Epithelial cell of esophagus (primary cell): Measurements from ENCODE around the gene SMIM36.
"Not testable (repeated sequence)": the region's sequence is repeated elsewhere in the genome, so short reads cannot be mapped to it uniquely, and the experiment has no call there.

Experiments
- DNase-seq: peaks from one replicate; pipeline ENCODE4 v3.0.0; 2010; ENCODE audit warnings: low read depth
- H3K4me3 ChIP-seq: 2 replicates; pipeline ENCODE4 v1.5.1; 2011; ENCODE audit warnings: mild to moderate bottlenecking, low read length, control low read depth
- TF ChIP-seq, protein P1 (sequence below): IDR thresholded peaks from 2 replicates; pipeline ENCODE4 v1.5.1; 2011; ENCODE audit warnings: low read depth, mild to moderate bottlenecking, low read length, control low read depth, inconsistent platforms; ENCODE audit not compliant: insufficient read depth; ENCODE audit errors: missing control alignments

The SMIM36 gene

DNA sequence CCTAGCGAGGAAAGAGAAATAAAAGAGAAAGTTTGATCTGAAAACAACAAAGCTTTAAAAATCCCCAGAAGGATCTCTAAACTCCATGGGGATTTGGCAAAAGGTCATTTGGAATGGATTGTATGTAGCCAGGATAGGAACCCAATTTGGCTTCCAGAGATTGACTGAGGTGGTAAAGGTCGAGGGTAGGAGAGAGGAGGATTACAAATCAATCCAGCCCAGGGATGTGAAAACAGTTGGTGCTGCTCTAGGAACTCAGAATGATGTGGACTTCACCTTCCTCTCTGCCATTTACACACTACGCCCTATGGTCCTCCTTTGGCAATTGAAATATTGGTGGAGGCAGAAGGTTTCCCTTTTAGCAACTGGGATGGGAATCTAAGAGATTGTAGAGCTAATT lies 18.8 kb upstream of the SMIM36 start:
- no peak for DNase-seq
- TF ChIP-seq, protein P1, sequence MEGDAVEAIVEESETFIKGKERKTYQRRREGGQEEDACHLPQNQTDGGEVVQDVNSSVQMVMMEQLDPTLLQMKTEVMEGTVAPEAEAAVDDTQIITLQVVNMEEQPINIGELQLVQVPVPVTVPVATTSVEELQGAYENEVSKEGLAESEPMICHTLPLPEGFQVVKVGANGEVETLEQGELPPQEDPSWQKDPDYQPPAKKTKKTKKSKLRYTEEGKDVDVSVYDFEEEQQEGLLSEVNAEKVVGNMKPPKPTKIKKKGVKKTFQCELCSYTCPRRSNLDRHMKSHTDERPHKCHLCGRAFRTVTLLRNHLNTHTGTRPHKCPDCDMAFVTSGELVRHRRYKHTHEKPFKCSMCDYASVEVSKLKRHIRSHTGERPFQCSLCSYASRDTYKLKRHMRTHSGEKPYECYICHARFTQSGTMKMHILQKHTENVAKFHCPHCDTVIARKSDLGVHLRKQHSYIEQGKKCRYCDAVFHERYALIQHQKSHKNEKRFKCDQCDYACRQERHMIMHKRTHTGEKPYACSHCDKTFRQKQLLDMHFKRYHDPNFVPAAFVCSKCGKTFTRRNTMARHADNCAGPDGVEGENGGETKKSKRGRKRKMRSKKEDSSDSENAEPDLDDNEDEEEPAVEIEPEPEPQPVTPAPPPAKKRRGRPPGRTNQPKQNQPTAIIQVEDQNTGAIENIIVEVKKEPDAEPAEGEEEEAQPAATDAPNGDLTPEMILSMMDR = no peak
- no peak overlapping the region for H3K4me3 ChIP-seq

DNA sequence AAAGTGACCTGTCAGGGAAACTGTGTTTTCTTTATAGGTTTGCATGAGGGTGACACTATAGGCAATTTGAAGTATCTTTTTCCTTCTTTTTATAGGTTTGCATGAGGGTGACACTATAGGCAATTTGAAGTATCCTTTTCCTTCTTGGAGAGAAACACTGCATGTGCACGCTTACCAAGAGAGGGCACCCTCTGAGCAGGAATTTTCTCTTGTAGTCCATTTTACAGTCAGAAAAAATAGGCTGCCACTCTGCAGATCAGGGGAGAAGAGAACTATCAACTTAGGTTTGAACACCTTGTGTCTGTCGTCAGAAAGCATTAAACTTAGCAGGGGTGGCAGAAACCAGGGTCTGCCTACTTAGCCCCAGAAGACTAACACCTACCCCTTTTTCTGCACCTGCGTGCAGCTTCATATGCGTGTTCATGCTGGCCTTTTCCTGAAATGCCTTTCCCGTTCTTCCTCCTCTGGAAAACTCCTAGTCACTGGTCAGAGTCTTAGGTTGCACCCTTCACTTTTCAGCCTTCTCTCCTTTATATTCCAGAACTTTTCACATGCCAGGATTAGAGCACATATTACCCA lies 16.4 kb upstream of the SMIM36 start:
- no peak overlapping the region for H3K4me3 ChIP-seq
- TF ChIP-seq, protein P1 = peak; percentile 67
- DNase-seq = peak; percentile 70

DNA sequence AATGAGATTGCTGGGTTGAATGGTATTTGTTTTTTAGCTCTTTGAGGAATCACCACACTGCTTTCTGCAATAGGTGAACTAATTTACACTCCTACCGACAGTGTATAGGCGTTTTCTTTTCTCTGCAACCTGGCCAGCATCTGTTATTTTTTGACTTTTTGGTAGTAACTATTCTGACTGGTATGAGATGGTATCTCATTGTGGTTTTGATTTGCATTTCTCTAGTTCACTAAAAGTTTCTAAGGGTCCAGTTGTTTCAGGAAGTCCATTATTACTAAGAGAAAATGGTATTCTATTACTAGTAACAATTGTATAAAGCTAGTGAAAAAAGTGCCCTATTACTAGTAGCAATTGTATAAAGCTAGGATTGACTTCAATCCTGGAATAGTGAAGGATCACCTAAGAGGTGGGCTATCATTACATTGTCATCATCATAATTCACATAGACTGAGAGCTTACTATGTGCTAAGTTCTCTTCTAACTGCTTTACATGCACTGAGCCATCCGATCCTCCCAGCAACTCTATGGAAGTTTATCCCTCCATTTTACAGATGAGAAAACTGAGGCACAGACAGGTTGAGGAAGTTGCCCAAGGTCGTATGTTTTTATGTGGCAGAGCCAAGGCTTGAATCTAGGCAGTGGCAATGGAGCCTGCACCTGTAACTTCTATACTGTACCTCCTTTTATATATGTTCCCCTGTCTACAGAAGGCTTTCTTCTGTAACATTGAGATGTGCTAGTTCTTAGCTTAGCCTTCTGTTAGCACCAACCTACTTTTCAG lies 13.4 kb upstream of the SMIM36 start:
- H3K4me3 ChIP-seq = no peak overlapping the region
- DNase-seq = no peak
- TF ChIP-seq, protein P1 = no peak

DNA sequence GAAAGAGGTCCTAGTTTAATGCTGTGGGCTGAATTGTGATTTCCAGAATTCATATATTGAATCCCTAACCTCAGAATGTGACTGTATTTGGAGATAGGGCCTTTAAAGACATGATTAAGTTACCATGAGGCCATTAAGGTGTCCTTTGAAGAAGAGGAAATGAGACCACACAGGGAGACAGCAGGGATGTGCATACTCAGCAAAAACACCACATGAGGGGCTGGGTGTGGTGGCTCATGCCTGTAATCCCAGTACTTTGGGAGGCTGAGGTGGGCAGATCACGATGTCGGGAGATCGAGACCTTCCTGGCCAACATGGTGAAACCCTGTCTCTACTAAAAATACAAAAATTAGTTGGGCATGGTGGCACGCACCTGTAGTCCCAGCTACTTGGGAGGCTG lies 11.8 kb upstream of the SMIM36 start:
- not testable (repeated sequence) for DNase-seq, H3K4me3 ChIP-seq

DNA sequence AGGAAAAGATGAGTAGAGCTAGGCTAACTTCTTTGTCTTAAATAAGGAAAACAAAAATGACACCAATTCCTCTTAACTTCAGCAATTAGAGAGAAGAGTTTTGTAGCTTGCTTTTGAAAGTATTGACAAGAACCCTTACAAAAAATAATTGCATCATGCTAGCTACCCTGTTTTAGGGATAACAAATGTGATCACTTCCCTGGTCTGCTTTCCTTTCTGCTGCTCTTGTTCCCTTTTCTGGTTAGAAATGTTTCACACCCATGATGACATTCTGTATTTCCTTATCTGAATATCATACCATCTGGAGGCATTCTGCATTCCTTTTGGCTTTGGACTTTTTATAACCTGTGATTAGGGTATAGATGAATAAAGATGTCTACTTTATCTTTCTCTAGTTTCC lies 9.9 kb upstream of the SMIM36 start:
- TF ChIP-seq, protein P1 = no peak
- DNase-seq = no peak
- no peak overlapping the region for H3K4me3 ChIP-seq

DNA sequence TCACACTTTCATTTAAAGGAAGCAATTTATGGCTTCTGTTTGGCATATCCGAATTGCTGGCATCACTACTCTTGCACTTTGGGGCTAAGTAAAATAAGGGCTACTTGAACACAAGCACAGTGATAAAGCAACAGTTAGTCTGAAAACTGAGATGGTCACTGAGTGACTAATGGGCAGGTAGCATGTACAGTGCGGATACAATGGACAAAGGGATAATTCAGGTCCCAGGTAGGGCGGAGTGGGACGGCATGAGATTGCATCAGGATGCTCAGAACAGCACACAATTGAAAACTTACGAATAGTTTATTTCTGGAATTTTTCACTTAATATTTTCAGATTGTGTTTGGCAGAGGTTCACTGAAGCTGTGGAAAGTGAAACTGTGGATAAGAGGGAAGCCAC lies 9.2 kb upstream of the SMIM36 start:
- DNase-seq = no peak
- no peak overlapping the region for H3K4me3 ChIP-seq

DNA sequence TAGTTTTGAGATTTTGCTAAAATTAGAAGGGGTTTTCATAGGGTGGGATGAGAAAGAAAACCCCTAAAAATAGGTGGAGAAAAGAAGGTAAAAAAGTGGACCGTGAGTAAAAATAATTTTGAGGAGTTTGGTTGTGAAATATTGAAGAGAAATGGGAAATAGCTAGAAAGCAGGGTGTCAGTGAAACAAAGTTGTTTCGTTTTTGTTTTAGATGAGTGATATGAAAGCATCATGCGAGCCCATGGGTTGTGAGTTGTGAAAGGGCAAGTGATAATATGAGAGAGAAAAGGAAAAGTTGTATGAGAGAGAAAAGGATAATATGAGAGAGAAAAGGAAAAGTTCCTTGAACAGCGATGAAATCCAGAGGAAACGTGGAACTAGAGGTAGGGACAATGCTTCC lies 7.3 kb upstream of the SMIM36 start:
- DNase-seq = no peak
- no peak overlapping the region for H3K4me3 ChIP-seq
- TF ChIP-seq, protein P1 = no peak

More for the DNA sequence above, 9.2 kb upstream of the SMIM36 start:
- TF ChIP-seq, protein P1 = no peak
